Dermis lymphatic vessel endothelial cell (primary cell): ENCODE measurements around the gene CSTF2. TPM values are rescaled to one million over a fixed set of nuclear protein-coding genes. Genes with fewer than 3 reads are reported as not detected.

Experiments
- total RNA-seq: library from RNA; depleted of rRNA; stranded (reverse); fragments of >200 nt; gene quantifications from 2 replicates; pipeline ENCODE4 v1.2.1, GENCODE V29; 2014

The CSTF2 gene, protein sequence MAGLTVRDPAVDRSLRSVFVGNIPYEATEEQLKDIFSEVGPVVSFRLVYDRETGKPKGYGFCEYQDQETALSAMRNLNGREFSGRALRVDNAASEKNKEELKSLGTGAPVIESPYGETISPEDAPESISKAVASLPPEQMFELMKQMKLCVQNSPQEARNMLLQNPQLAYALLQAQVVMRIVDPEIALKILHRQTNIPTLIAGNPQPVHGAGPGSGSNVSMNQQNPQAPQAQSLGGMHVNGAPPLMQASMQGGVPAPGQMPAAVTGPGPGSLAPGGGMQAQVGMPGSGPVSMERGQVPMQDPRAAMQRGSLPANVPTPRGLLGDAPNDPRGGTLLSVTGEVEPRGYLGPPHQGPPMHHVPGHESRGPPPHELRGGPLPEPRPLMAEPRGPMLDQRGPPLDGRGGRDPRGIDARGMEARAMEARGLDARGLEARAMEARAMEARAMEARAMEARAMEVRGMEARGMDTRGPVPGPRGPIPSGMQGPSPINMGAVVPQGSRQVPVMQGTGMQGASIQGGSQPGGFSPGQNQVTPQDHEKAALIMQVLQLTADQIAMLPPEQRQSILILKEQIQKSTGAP
- total RNA-seq: 8.3 and 13.1 TPM in 2 replicates

DNA sequence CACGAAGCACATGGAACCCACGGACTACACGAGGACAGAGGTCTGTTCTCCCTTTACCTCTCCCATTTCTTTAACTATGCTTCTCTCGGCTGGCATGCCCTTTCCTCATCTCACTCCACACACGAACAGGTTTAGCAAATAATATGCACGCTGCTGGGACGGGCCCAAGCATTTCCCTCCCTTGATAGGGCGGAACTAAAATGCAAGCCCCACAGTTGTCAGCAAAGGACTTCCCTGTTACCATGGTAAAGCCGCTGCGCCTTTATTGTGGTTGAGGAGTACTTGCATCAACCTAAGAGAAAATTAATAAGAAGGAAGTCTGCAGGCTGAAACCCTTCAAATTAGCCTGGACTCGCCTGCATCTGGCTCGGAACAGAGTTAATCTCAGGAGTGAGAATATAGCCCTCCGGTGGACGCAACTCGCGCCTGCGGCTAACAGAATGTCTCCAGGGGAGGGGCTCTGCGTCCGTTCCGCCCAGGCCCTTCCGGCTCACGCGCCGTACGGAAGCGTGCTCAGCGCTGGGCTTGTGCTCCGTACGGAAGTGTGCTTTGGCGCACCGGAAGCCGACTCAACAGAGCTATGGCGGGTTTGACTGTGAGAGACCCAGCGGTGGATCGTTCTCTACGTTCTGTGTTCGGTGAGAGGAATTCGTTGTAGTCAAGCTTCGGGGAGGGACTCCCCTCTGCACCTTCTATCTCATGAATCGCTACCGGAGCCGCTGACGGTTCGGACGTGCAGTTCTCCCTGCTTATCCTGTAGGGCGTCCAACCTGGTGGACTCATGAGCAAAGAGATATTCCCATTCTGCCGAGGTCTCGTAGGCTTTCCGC lies at the start of gene CSTF2:
Gene CSTF2 (plus strand): TSS at position 555 of the 830 bp plus-strand sequence. CDS start 26 bp downstream, at position 581.

DNA sequence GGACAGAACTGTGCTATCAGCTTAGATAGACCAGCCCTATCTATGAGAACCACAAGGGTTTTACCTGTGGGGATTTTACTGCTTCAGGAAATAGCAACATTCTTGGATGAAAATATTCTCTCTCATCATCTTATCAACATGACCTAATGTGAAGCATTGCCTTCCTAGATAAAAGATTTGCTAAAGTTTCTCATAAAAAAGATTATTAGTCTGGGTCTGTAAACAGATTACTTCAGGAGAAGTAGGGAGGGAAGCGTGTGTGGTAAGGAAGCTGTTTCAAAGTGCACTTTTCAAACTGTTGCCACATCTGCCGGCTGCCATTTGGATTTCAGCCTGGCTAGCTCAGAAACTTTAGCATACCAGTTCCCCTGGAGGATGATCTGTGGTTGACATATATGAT lies 54.1 kb downstream of the CSTF2 start, which contains the start of gene NOX1:
Gene NOX1 (minus strand): TSS at position 35 of the 400 bp plus-strand sequence. CDS start 220 bp downstream, outside the sequence.

Other genes starting within 250 kb of the CSTF2 start
- gene TNMD, start 235.5 kb upstream of the CSTF2 start, total RNA-seq: not detected in 2 replicates
- gene TSPAN6, start 183.6 kb upstream of the CSTF2 start, total RNA-seq: 56.8 and 127 TPM in 2 replicates
- 1.4 and 4.0 TPM in 2 replicates for gene SRPX2, start 176.2 kb upstream of the CSTF2 start, total RNA-seq
- 23.9 and 26.8 TPM in 2 replicates for gene SYTL4, start 88.3 kb upstream of the CSTF2 start, total RNA-seq
- gene NOX1, start 54.0 kb downstream of the CSTF2 start, total RNA-seq: not detected in 2 replicates
- not detected in 2 replicates for gene XKRX, start 108.5 kb downstream of the CSTF2 start, total RNA-seq
- not detected in 2 replicates for gene ARL13A, start 149.3 kb downstream of the CSTF2 start, total RNA-seq
- 13.5 and 13.9 TPM in 2 replicates for gene TRMT2B, start 231.7 kb downstream of the CSTF2 start, total RNA-seq